Peyer's patch (tissue), 4 donors: ENCODE data around the gene PRX. TPM values are rescaled to one million over a fixed set of nuclear protein-coding genes. Genes with fewer than 3 reads are reported as not detected.

Experiments
- DNase-seq, 3 donors: peaks; one replicate each; pipeline ENCODE4 v3.0.0-alpha.2; 2017 to 2019
- H3K27ac ChIP-seq, 4 donors: fragments of 200-600 bp; sonication (generic); one replicate each; pipeline ENCODE4 v1.5.1; 2016 to 2019
- H3K27me3 ChIP-seq, 2 donors: fragments of 200-600 bp; sonication (generic); one replicate each; pipeline ENCODE4 v1.5.1; 2019
- H3K36me3 ChIP-seq, 3 donors: fragments of 200-600 bp; sonication (generic); one replicate each; pipeline ENCODE4 v1.5.1; 2016 to 2019
- H3K4me1 ChIP-seq, 4 donors: fragments of 200-600 bp; sonication (generic); one replicate each; pipeline ENCODE4 v1.5.1; 2016 to 2019
- H3K4me3 ChIP-seq, 4 donors: fragments of 200-600 bp; sonication (generic); 1 replicate in 3 of 4; 2 replicates in 1 of 4; pipeline ENCODE4 v1.5.1; 2016 to 2019; ENCODE audit warnings: mild to moderate bottlenecking in 1 of 4
- H3K9me3 ChIP-seq, 4 donors: fragments of 200-600 bp; sonication (generic); one replicate each; pipeline ENCODE4 v1.5.1; 2016 to 2019; ENCODE audit warnings: mild to moderate bottlenecking in 1 of 4
- POLR2A ChIP-seq, 2 donors: fragments of 450-650 bp; IDR thresholded peaks; one replicate each; pipeline ENCODE4 v1.5.1; 2017; ENCODE audit warnings: antibody characterized with exemption in 2 of 2, mild to moderate bottlenecking in 2 of 2, moderate library complexity in 2 of 2
- total RNA-seq, 4 donors: library from RNA; depleted of rRNA; stranded (reverse); fragments of >200 nt; gene quantifications; one replicate each; pipeline ENCODE4 v1.1.0, GENCODE V29; 2016
- TF ChIP-seq, protein P1 (sequence below), 6 experiments: fragments of 450-650 bp in 4 of 6; fragments of 200-600 bp in 2 of 6; sonication (generic) in 1 of 6; IDR thresholded peaks; one replicate each; pipeline ENCODE4 v1.5.1; 2017 to 2019; ENCODE audit warnings: antibody characterized with exemption in 6 of 6, mild to moderate bottlenecking in 3 of 6, moderate library complexity in 1 of 6

The PRX gene
- total RNA-seq, 4 donors from 2014 or later = 1.4 to 7.4 (median 3.0) TPM

DNA sequence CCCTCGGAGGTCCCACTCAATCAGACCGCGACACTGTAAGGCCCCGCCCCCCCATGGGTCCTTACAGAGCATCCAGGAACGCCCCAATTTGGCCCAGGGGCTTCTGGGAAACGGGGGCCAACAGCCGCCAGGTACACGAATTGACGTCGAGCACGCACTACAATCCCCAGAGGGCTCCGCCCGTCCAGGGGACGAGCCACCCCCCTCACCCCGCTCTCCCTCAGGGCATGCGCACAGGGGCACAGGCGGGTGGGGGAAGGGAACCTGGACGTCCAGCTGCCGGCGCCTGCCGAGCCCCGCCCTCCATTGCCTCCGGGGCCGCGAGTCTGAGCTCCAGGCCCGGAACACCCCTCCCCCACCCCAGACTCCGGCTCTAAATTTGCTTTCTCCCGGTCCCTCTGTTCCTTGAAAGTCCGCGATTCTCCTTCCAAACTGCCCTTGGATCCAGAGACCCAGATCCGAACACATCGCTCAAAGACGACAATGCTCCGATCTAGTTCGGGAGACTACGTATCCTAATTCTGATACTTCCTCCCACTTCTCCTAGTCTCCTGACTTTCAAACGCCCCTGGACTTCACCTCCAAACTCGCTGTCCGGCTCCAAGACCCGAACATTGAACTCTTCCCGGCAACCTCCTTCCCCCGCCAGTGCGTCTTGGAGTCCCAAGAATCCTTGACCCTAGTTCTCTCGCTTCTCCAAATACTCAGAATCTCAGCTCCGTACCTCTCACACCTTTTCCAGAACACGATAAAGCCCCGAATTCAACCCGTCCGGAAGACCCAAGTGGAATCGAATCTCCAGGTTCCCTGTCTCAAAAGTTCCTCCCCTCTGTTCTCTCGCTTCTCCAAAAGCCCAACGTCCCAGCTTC lies 30.2 kb upstream of the PRX start:
- no peaks in the 10 kb centered on the region for H3K9me3 ChIP-seq
- H3K36me3 ChIP-seq = peaks cover 0 to 27% (median 0%) of the 10 kb centered on the region in 3 donors
- H3K27me3 ChIP-seq = no peaks in the 10 kb centered on the region
- peak overlapping the region; percentile 85 to 97 (median 90) for H3K4me3 ChIP-seq
- peak overlapping the region; percentile 95 to 99 (median 98) for H3K27ac ChIP-seq
- H3K4me1 ChIP-seq = peaks cover 0 to 15% (median 0%) of the 10 kb centered on the region in 4 donors
- DNase-seq = peak; percentile 99 to 100 (median 100)
- TF ChIP-seq POLR2A (IDR thresholded peaks at IDR 0.05) = peak; percentile 52 to 81
- TF ChIP-seq, protein P1, sequence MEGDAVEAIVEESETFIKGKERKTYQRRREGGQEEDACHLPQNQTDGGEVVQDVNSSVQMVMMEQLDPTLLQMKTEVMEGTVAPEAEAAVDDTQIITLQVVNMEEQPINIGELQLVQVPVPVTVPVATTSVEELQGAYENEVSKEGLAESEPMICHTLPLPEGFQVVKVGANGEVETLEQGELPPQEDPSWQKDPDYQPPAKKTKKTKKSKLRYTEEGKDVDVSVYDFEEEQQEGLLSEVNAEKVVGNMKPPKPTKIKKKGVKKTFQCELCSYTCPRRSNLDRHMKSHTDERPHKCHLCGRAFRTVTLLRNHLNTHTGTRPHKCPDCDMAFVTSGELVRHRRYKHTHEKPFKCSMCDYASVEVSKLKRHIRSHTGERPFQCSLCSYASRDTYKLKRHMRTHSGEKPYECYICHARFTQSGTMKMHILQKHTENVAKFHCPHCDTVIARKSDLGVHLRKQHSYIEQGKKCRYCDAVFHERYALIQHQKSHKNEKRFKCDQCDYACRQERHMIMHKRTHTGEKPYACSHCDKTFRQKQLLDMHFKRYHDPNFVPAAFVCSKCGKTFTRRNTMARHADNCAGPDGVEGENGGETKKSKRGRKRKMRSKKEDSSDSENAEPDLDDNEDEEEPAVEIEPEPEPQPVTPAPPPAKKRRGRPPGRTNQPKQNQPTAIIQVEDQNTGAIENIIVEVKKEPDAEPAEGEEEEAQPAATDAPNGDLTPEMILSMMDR (IDR thresholded peaks at IDR 0.05) = no peak

- Histone ChIP-seq H3K9me3 (no peaks in the 10 kb centered on the region), H3K36me3 (peaks cover 0 to 21% (median 0%) of the 10 kb centered on the region in 3 donors)
- DNase-seq = no peak
Observed at GRCh38 chr19:40442328-40443130, 29.4 kb upstream of the PRX start.

DNA sequence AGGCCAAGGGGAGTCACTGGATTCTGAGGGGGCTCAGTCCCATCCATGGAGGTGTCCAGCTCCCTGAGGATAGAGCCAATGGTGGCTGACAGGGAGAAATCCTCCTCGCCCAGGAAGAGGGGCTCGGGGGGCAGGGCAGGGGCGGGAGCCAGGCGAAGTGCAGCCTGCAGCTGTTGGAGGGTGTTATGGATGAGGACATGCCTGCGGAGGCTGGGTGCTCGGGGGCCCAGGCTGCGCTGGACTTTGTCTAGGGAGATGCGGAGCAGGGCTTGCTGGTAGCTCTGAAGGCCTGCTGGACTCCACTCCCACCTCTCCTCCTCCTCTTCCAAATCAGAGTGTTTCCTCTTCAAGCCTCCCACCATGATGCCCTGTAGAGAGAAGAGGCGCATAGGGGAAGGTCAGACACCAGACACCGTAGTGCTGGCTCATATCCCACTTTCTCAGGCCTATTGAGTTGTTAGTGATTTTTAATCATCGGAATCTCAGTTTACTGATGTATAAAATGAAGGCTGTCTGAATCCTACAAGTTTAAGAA lies 28.6 kb upstream of the PRX start:
- peaks cover 0 to 21% (median 0%) of the 10 kb centered on the region in 3 donors for H3K36me3 ChIP-seq
- H3K27me3 ChIP-seq = no peaks in the 10 kb centered on the region
- H3K4me3 ChIP-seq = peak overlapping the region in 1 of 4 donors; percentile 93
- DNase-seq = no peak
- peak overlapping the region in 2 of 4 donors; percentile 95 to 98 for H3K27ac ChIP-seq
- TF ChIP-seq POLR2A (IDR thresholded peaks at IDR 0.05) = no peak
- TF ChIP-seq, protein P1 (IDR thresholded peaks at IDR 0.05) = no peak
- H3K4me1 ChIP-seq = peaks cover 0 to 15% (median 0%) of the 10 kb centered on the region in 4 donors
- H3K9me3 ChIP-seq = no peaks in the 10 kb centered on the region

More at GRCh38 chr19:40442328-40443130, 29.4 kb upstream of the PRX start:
- H3K4me3 ChIP-seq = peak overlapping the region; percentile 85 to 97 (median 90)
- peak overlapping the region; percentile 95 to 99 (median 98) for H3K27ac ChIP-seq
- peaks cover 0 to 15% (median 0%) of the 10 kb centered on the region in 4 donors for H3K4me1 ChIP-seq
- no peak for TF ChIP-seq POLR2A (IDR thresholded peaks at IDR 0.05)
- TF ChIP-seq, protein P1 (IDR thresholded peaks at IDR 0.05) = no peak
- H3K27me3 ChIP-seq = no peaks in the 10 kb centered on the region

- TF ChIP-seq POLR2A (IDR thresholded peaks at IDR 0.05) = no peak
- TF ChIP-seq, protein P1 (IDR thresholded peaks at IDR 0.05) = no peak
- Histone ChIP-seq H3K4me1 (peaks cover 0 to 24% (median 11%) of the 10 kb centered on the region in 4 donors), H3K9me3 (no peaks in the 10 kb centered on the region), H3K27ac (no peak overlapping the region), H3K27me3 (no peaks in the 10 kb centered on the region), H3K4me3 (no peak overlapping the region), H3K36me3 (peaks cover 0 to 21% (median 0%) of the 10 kb centered on the region in 3 donors)
- no peak for DNase-seq
Observed at GRCh38 chr19:40438284-40438683, 25.1 kb upstream of the PRX start.
